Right lobe of liver (tissue), 6 donors: ENCODE measurements around the gene HPSE2. TPM values are rescaled to one million over a fixed set of nuclear protein-coding genes. Genes with fewer than 3 reads are reported as not detected.
"Not testable (repeated sequence)": the region's sequence is repeated elsewhere in the genome, so short reads cannot be mapped to it uniquely, and the experiment has no call there.

Source experiments
- ATAC-seq, 4 donors: fragments of 200-7000 bp; cut with Tn5 transposase; one replicate each; pipeline ENCODE4 v1.9.1; 2020; ENCODE audit warnings: mild to moderate bottlenecking in 4 of 4, moderate library complexity in 4 of 4
- DNase-seq, 3 donors: peaks; one replicate each; pipeline ENCODE4 v3.0.0-alpha.2; 2020
- H3K27ac ChIP-seq, 3 donors: fragments of 200-600 bp; one replicate each; pipeline ENCODE4 v1.8.0; 2022
- H3K27me3 ChIP-seq, 2 donors: fragments of 200-600 bp; one replicate each; pipeline ENCODE4 v1.8.0; 2022
- H3K36me3 ChIP-seq, 4 donors: fragments of 200-600 bp; sonication (generic) in 1 of 4; one replicate each; pipeline versions ENCODE4 v1.5.1 to v1.8.0; 2017 to 2022; ENCODE audit warnings: control low read depth in 1 of 4
- H3K4me1 ChIP-seq, 4 donors: fragments of 200-600 bp; sonication (generic) in 1 of 4; one replicate each; pipeline versions ENCODE4 v1.5.1 to v1.8.0; 2017 to 2022; ENCODE audit warnings: control low read depth in 1 of 4
- H3K4me3 ChIP-seq, 3 donors: fragments of 200-600 bp; one replicate each; pipeline ENCODE4 v1.8.0; 2022
- H3K9me3 ChIP-seq, 4 donors: fragments of 200-600 bp; sonication (generic) in 1 of 4; one replicate each; pipeline versions ENCODE4 v1.5.1 to v1.8.0; 2017 to 2022; ENCODE audit warnings: control low read depth in 1 of 4
- POLR2A ChIP-seq: fragments of 450-650 bp; IDR thresholded peaks from one replicate; pipeline ENCODE4 v1.6.1; 2017; ENCODE audit warnings: antibody characterized with exemption, mild to moderate bottlenecking
- WGBS: methylation state at CpG from one replicate; pipeline ENCODE4 v1.1.6; 2018; ENCODE audit warnings: low coverage, low lambda C conversion rate; ENCODE audit not compliant: insufficient coverage; ENCODE audit errors: missing lambda C conversion rate; 5-methylcytosine and 5-hydroxymethylcytosine counted together
- intact Hi-C, 2 donors: fragments of 100-400 bp; cut with DNase I; formaldehyde crosslinking; loops; one replicate each; pipeline versions ENCODE4 v1.11.2 to v1.14.1; 2022
- total RNA-seq, 6 experiments: library from RNA; depleted of rRNA in 2 of 6; stranded (reverse); fragments of >200 nt in 2 of 6; fragmentation: NEBNext Ultra II Directional in 3 of 6; extraction: Animal tissue kit (Norgen Biotek cat#: 25700) in 3 of 6; gene quantifications; one replicate each; pipeline versions ENCODE4 v1.1.0 to v1.2.4, GENCODE V29; 2016 to 2023
- TF ChIP-seq, protein P1 (sequence below), 4 donors: fragments of 200-600 bp in 3 of 4; fragments of 450-650 bp in 1 of 4; IDR thresholded peaks; one replicate each; pipeline versions ENCODE4 v1.5.1 to v1.8.0; 2016 to 2022; ENCODE audit warnings: antibody characterized with exemption in 4 of 4, mild to moderate bottlenecking in 2 of 4
- donor health status: DM: no; HTN: yes; CAD: no.
- donor health status: DM: no; HTN: no; CAD: no.
- donor health status: DM: no; HTN: no; CAD: no.
- donor health status: DM: no; HTN: yes; CAD: no.
- donor health status: DM: no; HTN: yes; CAD: no.

Gene HPSE2
- total RNA-seq, 6 experiments from 2014 or later = not detected

DNA sequence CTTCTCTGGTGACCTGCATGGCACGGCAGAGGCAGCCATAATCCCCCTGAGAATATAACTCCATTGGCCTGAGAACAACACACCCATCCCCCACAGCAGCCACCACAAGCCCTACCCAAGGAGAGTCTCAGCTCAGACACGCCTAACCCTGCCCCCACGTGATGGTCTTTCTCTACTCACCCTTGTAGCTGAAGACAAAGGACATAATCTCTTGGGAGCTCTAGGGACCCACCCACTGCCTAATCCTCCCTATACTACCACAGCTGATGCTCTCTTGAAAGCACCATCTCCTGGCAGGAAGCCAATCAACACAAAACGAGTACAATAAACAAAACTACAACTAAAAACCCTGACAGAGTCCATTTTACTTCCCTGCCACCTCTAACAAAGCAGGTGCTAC lies 30.7 kb upstream of the HPSE2 start:
- Histone ChIP-seq H3K27me3 (no peaks in the 10 kb centered on the region), H3K4me1 (no peaks in the 10 kb centered on the region), H3K4me3 (no peak overlapping the region), H3K27ac (no peak overlapping the region), H3K36me3 (no peaks in the 10 kb centered on the region), H3K9me3 (no peaks in the 10 kb centered on the region)
- DNase-seq = no peak
- no peak for ATAC-seq
- TF ChIP-seq POLR2A = no peak
- TF ChIP-seq, protein P1, sequence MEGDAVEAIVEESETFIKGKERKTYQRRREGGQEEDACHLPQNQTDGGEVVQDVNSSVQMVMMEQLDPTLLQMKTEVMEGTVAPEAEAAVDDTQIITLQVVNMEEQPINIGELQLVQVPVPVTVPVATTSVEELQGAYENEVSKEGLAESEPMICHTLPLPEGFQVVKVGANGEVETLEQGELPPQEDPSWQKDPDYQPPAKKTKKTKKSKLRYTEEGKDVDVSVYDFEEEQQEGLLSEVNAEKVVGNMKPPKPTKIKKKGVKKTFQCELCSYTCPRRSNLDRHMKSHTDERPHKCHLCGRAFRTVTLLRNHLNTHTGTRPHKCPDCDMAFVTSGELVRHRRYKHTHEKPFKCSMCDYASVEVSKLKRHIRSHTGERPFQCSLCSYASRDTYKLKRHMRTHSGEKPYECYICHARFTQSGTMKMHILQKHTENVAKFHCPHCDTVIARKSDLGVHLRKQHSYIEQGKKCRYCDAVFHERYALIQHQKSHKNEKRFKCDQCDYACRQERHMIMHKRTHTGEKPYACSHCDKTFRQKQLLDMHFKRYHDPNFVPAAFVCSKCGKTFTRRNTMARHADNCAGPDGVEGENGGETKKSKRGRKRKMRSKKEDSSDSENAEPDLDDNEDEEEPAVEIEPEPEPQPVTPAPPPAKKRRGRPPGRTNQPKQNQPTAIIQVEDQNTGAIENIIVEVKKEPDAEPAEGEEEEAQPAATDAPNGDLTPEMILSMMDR (IDR thresholded peaks at IDR 0.05) = no peak
- WGBS = 22% methylated on average over 1 of the region's 4 CpGs
- intact Hi-C loops = no loop called here

DNA sequence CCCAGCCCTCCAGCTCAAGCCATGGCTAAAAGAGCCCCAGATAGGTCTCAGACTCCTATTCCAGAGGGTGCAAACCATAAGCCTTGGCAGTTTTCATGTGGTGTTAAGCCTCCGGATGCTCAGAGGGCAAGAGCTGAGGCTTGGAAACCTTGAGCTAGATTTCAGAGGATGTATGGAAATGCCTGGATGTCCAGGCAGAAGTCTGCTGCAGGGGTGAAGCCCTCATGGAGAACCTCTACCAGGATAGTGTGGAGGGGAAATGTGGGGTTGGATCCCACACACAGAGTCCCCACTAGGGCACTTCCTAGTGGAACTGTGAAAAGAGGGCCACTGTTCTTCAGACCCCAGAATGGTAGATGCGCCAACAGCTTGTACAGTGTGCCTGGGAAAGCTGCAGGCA lies 13.2 kb upstream of the HPSE2 start:
- H3K4me3 ChIP-seq = no peak overlapping the region
- no peak overlapping the region for H3K27ac ChIP-seq
- DNase-seq = no peak
- H3K9me3 ChIP-seq = no peaks in the 10 kb centered on the region
- H3K4me1 ChIP-seq = no peaks in the 10 kb centered on the region
- ATAC-seq = no peak
- WGBS = 60% methylated on average over 1 of the region's 2 CpGs
- no peaks in the 10 kb centered on the region for H3K36me3 ChIP-seq
- intact Hi-C loops = loop anchor here in 1 of 2 donors (10.0 kb wide), 1 partner anchor 774 kb away; no protein-coding TSS in a partner anchor
- TF ChIP-seq, protein P1 (IDR thresholded peaks at IDR 0.05) = no peak
- no peak for TF ChIP-seq POLR2A
- H3K27me3 ChIP-seq = no peaks in the 10 kb centered on the region

DNA sequence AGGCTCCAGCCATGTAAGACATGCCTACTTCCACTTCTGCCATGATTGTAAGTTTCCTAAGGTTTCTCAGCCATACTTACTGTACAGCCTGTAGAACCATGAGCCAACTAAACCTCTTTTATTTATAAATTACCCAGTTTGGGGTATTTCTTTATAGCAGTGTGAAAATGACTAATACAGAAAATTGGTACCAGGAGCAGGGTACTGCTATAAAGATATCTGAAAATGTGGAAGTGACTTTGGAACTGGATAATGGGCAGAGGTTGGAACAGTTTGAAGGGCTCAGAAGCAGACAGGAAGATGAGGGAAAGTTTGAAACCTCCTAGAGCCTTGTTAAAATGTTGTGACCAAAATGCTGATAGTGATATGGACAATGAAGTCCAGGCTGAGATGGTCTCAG lies 12.2 kb upstream of the HPSE2 start:
- intact Hi-C loops = loop anchor here in 1 of 2 donors (10.0 kb wide), 1 partner anchor 773 kb away; no protein-coding TSS in a partner anchor
- H3K27ac ChIP-seq, H3K27me3 ChIP-seq, H3K9me3 ChIP-seq, DNase-seq, H3K4me3 ChIP-seq, ATAC-seq, H3K4me1 ChIP-seq, H3K36me3 ChIP-seq: not testable (repeated sequence)

DNA sequence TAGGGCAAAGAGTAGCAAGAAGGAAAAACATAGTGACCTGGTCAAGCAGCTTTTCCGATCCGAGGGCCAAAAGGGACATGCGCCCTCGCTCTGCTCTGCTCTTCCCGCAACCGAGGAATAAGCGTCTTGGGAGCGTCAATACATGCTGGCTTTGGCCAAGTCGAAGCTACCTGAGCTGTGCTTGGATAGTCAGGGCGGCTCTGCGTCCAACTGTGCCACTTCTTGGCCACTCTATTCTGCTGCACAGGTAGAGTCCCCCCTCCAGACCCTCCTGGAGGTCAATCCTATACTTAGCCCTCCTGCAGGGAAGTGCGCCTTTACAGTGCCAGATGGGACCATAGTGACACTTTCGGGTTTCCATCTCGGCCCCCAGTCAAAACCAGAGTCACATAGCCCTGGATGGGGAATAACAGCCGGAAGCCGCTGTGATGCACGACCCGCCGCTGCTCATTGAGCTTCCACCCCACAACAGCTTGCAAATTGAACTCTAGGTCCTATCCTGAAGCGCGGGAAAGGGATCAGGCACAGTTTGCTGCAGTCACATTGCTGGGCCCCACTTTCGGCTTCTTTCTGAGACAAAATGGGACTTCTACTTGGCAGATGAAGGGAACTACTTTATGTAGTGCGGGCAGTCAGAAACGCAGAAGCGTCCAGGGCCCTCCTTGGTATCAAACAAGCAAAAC lies 1.1 kb upstream of the HPSE2 start:
- 7% methylated on average over 21 of the region's 25 CpGs for WGBS
- no peak for DNase-seq
- intact Hi-C loops = no loop called here
- H3K27me3 ChIP-seq = peaks cover 8 to 38% of the 10 kb centered on the region in 2 donors
- H3K27ac ChIP-seq = no peak overlapping the region
- peaks cover 0 to 21% (median 5%) of the 10 kb centered on the region in 4 donors for H3K4me1 ChIP-seq
- H3K36me3 ChIP-seq = no peaks in the 10 kb centered on the region
- TF ChIP-seq POLR2A = no peak
- TF ChIP-seq, protein P1 (IDR thresholded peaks at IDR 0.05) = no peak
- ATAC-seq = no peak
- H3K9me3 ChIP-seq = no peaks in the 10 kb centered on the region
- H3K4me3 ChIP-seq = no peak overlapping the region

DNA sequence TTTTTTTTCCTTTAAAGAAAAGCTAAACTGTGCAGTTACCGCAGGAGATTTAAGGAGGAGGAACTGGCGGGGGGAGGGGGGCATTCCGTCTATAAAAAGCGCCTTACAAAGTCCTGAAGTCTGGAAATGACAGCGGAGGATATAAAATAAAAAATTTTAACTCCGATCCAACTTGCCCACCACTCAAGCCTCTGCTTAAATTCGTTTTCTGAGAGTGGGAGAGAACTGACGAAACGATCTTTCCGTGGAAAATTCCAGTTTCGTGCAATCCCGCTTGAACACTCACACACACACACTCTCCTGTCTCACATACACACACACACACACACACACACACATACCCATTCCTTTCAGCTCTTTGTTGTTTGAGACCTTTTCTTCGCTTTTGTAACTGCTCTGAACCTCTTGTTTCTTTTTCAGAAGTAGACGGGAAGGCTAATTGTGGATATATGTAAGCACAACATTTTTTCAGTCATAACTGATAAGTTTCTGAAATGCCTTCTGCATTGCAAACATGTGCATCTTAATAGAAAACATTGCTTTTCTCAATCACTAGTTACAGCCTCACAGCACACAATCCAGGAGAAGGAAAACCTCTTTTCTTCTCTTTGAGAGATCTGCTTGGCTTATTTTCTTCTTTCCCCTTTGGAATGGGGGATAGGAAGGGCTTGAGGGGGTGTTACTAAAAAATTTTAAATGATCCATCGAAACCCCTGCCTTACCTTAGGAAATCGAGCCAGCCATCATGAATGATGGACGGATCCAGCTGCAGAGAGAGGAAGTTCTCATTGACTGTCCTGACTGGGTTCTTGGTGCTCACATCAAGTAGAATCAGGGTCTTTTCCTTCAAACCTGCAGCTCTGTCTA lies 628 bp downstream of the HPSE2 start:
- peak overlapping the region in 1 of 3 donors; percentile 14 for H3K4me3 ChIP-seq
- peaks cover 8 to 38% of the 10 kb centered on the region in 2 donors for H3K27me3 ChIP-seq
- H3K27ac ChIP-seq = no peak overlapping the region
- ATAC-seq (no peak), DNase-seq (no peak)
- intact Hi-C loops = no loop called here
- no peaks in the 10 kb centered on the region for H3K9me3 ChIP-seq
- no peaks in the 10 kb centered on the region for H3K36me3 ChIP-seq
- H3K4me1 ChIP-seq = peaks cover 0 to 21% (median 5%) of the 10 kb centered on the region in 4 donors
- 7% methylated on average over 17 of the region's 17 CpGs for WGBS
- no peak for TF ChIP-seq POLR2A
- TF ChIP-seq, protein P1 (IDR thresholded peaks at IDR 0.05) = no peak
